ENCODE measurements around the gene ITPR1.

GRCh38 chr3:4813909-4814304 is 320.8 kb downstream of the ITPR1 start:
- TF ChIP-seq CTCF (IDR thresholded peaks at IDR 0.05) (no peak), EP300 (IDR thresholded peaks at IDR 0.05) (no peak)
